ENCODE data around the gene RAD9A. TPM values are rescaled to one million over a fixed set of nuclear protein-coding genes. Genes with fewer than 3 reads are reported as not detected.

The RAD9A gene
- total and polyA plus RNA-seq, 2 experiments from 2014 or later = 13.9 to 17.0 TPM

DNA sequence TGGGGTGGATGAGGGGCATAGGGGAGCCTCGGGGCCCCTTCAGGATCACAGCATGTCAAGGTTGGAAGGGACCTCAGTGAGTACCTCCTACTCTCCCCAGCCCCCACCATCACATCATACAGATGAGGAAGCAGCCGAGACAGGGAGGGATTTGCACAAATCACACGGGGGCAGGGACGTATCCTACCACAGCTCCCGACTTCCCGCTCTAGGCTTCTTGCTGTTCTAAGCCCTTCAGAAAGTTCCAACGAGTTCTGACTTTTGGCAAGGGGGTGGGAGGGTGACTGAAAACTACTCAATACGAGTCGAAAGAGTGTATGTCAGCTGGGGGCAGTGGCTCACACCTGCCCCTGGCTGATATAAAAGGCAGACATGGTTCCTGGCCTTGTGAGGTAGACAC is 4.7 kb upstream of the RAD9A start (continued):
- TF ChIP-seq, protein P1, sequence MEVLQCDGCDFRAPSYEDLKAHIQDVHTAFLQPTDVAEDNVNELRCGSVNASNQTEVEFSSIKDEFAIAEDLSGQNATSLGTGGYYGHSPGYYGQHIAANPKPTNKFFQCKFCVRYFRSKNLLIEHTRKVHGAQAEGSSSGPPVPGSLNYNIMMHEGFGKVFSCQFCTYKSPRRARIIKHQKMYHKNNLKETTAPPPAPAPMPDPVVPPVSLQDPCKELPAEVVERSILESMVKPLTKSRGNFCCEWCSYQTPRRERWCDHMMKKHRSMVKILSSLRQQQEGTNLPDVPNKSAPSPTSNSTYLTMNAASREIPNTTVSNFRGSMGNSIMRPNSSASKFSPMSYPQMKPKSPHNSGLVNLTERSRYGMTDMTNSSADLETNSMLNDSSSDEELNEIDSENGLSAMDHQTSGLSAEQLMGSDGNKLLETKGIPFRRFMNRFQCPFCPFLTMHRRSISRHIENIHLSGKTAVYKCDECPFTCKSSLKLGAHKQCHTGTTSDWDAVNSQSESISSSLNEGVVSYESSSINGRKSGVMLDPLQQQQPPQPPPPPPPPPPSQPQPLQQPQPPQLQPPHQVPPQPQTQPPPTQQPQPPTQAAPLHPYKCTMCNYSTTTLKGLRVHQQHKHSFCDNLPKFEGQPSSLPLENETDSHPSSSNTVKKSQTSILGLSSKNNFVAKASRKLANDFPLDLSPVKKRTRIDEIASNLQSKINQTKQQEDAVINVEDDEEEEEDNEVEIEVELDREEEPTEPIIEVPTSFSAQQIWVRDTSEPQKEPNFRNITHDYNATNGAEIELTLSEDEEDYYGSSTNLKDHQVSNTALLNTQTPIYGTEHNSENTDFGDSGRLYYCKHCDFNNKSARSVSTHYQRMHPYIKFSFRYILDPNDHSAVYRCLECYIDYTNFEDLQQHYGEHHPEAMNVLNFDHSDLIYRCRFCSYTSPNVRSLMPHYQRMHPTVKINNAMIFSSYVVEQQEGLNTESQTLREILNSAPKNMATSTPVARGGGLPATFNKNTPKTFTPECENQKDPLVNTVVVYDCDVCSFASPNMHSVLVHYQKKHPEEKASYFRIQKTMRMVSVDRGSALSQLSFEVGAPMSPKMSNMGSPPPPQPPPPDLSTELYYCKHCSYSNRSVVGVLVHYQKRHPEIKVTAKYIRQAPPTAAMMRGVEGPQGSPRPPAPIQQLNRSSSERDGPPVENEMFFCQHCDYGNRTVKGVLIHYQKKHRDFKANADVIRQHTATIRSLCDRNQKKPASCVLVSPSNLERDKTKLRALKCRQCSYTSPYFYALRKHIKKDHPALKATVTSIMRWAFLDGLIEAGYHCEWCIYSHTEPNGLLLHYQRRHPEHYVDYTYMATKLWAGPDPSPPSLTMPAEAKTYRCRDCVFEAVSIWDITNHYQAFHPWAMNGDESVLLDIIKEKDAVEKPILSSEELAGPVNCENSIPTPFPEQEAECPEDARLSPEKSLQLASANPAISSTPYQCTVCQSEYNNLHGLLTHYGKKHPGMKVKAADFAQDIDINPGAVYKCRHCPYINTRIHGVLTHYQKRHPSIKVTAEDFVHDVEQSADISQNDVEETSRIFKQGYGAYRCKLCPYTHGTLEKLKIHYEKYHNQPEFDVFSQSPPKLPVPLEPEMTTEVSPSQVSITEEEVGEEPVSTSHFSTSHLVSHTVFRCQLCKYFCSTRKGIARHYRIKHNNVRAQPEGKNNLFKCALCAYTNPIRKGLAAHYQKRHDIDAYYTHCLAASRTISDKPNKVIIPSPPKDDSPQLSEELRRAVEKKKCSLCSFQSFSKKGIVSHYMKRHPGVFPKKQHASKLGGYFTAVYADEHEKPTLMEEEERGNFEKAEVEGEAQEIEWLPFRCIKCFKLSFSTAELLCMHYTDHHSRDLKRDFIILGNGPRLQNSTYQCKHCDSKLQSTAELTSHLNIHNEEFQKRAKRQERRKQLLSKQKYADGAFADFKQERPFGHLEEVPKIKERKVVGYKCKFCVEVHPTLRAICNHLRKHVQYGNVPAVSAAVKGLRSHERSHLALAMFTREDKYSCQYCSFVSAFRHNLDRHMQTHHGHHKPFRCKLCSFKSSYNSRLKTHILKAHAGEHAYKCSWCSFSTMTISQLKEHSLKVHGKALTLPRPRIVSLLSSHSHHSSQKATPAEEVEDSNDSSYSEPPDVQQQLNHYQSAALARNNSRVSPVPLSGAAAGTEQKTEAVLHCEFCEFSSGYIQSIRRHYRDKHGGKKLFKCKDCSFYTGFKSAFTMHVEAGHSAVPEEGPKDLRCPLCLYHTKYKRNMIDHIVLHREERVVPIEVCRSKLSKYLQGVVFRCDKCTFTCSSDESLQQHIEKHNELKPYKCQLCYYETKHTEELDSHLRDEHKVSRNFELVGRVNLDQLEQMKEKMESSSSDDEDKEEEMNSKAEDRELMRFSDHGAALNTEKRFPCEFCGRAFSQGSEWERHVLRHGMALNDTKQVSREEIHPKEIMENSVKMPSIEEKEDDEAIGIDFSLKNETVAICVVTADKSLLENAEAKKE (CRISPR knock-in tag; IDR thresholded peaks at IDR 0.05) = no peak
- TF ChIP-seq ZNF114 (CRISPR knock-in tag; IDR thresholded peaks at IDR 0.05) = no peak
- no peak for TF ChIP-seq REST (IDR thresholded peaks at IDR 0.05; ENCODE audit: unreplicated experiment)

DNA sequence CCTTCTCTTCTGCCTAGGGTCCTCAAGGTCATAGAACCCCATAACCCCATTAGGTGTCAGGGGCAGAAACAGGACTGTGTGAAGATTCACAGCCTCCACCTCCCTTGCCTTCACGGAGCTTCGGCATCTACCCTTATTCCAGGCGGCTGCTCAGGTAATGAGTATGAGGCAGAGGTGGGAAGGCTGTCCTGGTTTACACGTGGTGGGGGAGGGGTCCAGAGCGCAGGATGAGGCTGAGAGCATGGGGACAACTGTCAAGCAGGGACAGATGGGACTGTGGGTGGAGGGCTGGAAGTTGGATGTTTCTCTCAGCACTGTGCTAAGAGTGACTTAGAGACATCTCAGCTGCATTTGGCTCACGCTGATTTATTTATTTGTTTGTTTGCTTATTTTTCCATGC is 4.3 kb upstream of the RAD9A start:
- no peak for ATAC-seq
- Histone ChIP-seq H3K4me2 (peak overlapping the region; percentile 20; the same call in 1 of the 2 replicates), H3K9me2 (ENCODE audit: insufficient read depth) (no peaks in the 10 kb centered on the region), H3K4me1 (ENCODE audit: insufficient read depth) (peaks cover 8% of the 10 kb centered on the region; the same call in 1 of the 2 replicates), H3K79me2 (replicated peaks; ENCODE audit: insufficient read depth) (0 out of 2 replicates have a peak, but pooled peaks cover 3% of the 10 kb centered on the region), H3K27ac (ENCODE audit: low read depth) (no peak overlapping the region), H3K27me3 (ENCODE audit: insufficient read depth) (peaks cover 7% of the 10 kb centered on the region; the same call in 1 of the 2 replicates), H3K36me3 (ENCODE audit: insufficient read depth) (no peaks in the 10 kb centered on the region), H4K20me1 (replicated peaks; ENCODE audit: insufficient read depth) (no peaks in the 10 kb centered on the region; the same call in 1 of the 2 replicates), H3F3A (replicated peaks; ENCODE audit: low read depth) (0 out of 2 replicates have a peak, but pooled peaks cover 8% of the 10 kb centered on the region), H2AFZ (no peak overlapping the region), H3K4me3 (no peak overlapping the region)
- Mint-ChIP-seq H3K4me3 (no peak overlapping the region), H3K9me3 (no peaks in the 10 kb centered on the region; the same call in 2 of the 3 replicates), H3K27me3 (ENCODE audit: insufficient read depth, low read depth, poor library complexity) (peaks cover 15% of the 10 kb centered on the region), H3K36me3 (ENCODE audit: low read depth) (no peaks in the 10 kb centered on the region; the same call in 2 of the 3 replicates), H3K27ac (no peak overlapping the region), H3K4me1 (peaks cover 31% of the 10 kb centered on the region)
- DNase-seq (ENCODE audit: low spot score) = no peak
- TF ChIP-seq REST (IDR thresholded peaks at IDR 0.05; ENCODE audit: unreplicated experiment) (no peak), STAT1 (IDR thresholded peaks at IDR 0.05; ENCODE audit: unreplicated experiment) (no peak), POLR2AphosphoS5 (IDR thresholded peaks at IDR 0.05; ENCODE audit: low read depth) (no peak), EZH2phosphoT487 (IDR thresholded peaks at IDR 0.05; ENCODE audit: unreplicated experiment) (no peak), ZNF331 (CRISPR knock-in tag; IDR thresholded peaks at IDR 0.05; ENCODE audit: low read depth) (no peak), EZH2 (IDR thresholded peaks at IDR 0.05; ENCODE audit: low read depth, unreplicated experiment) (no peak), ETS1 (IDR thresholded peaks at IDR 0.05) (no peak)

All from GM23338 (cell line).